ENCODE data around the gene TBC1D9B. TPM values are rescaled to one million over a fixed set of nuclear protein-coding genes. Genes with fewer than 3 reads are reported as not detected.

The TBC1D9B gene
- polyA plus RNA-seq, 1 experiment, result 41.1 TPM

DNA sequence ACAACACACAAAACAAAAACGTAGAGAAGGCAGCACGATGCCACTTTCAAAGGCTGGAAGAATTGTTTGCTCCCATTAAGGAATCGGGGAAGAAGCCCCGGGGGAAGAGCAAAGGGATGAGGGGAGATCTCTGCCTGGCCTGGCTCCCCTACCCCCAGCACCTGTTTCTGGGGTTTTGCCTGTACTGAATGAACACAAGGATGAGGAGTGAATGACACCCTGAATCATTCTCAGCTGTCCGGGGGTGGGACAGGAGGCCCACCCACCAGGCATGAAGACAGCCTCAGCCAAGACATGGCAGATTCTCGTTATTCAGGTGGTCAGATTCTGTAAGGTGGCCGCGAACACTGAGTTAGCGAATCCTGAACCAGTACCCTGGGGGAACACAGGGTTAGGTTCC lies 7.5 kb downstream of the TBC1D9B start:
- ChIA-PET POLR2A (no interaction called here), CTCF (no interaction called here)
- Histone ChIP-seq H3K27ac (ENCODE audit: low read depth, low read length) (no peak overlapping the region), H3K4me3 (ENCODE audit: low read depth, low read length) (no peak overlapping the region), H3K27me3 (ENCODE audit: control insufficient read depth, insufficient read depth, low read length) (no peaks in the 10 kb centered on the region), H3K9me3 (ENCODE audit: control insufficient read depth, insufficient read depth, low read length) (no peaks in the 10 kb centered on the region; the same call in 1 of the 2 replicates)
- TF ChIP-seq, protein P1, sequence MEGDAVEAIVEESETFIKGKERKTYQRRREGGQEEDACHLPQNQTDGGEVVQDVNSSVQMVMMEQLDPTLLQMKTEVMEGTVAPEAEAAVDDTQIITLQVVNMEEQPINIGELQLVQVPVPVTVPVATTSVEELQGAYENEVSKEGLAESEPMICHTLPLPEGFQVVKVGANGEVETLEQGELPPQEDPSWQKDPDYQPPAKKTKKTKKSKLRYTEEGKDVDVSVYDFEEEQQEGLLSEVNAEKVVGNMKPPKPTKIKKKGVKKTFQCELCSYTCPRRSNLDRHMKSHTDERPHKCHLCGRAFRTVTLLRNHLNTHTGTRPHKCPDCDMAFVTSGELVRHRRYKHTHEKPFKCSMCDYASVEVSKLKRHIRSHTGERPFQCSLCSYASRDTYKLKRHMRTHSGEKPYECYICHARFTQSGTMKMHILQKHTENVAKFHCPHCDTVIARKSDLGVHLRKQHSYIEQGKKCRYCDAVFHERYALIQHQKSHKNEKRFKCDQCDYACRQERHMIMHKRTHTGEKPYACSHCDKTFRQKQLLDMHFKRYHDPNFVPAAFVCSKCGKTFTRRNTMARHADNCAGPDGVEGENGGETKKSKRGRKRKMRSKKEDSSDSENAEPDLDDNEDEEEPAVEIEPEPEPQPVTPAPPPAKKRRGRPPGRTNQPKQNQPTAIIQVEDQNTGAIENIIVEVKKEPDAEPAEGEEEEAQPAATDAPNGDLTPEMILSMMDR (IDR thresholded peaks at IDR 0.05; ENCODE audit: low read depth, low read length), result no peak
- no peak for DNase-seq (ENCODE audit: low read depth, low spot score)

DNA sequence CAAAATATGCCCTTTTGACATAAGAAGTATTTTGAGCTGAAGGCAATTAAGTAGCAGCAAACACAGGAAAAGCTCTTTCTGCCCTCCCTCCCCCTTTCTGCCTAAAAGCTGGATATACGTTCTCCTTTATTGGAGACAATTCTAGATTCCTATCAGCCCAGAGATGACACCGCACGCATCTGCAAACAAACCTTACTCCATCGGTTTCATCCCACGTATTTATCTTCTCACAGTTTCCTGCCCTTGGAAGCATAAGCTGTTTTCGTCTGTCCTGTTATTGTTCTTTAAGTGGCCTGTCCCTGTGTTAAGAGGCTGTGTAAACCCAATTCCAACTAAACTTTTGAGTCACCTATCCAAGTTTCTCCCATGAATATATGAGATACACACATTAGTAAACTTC lies 11.8 kb downstream of the TBC1D9B start:
- no peak overlapping the region for H3K27ac ChIP-seq (ENCODE audit: low read depth, low read length)
- DNase-seq (ENCODE audit: low read depth, low spot score), result no peak
- H3K27me3 ChIP-seq (ENCODE audit: control insufficient read depth, insufficient read depth, low read length), result no peaks in the 10 kb centered on the region
- ChIA-PET CTCF (no interaction called here), POLR2A (no interaction called here)
- H3K9me3 ChIP-seq (ENCODE audit: control insufficient read depth, insufficient read depth, low read length), result no peaks in the 10 kb centered on the region
- H3K4me3 ChIP-seq (ENCODE audit: low read depth, low read length), result no peak overlapping the region
- TF ChIP-seq, protein P1 (IDR thresholded peaks at IDR 0.05; ENCODE audit: low read depth, low read length), result no peak

DNA sequence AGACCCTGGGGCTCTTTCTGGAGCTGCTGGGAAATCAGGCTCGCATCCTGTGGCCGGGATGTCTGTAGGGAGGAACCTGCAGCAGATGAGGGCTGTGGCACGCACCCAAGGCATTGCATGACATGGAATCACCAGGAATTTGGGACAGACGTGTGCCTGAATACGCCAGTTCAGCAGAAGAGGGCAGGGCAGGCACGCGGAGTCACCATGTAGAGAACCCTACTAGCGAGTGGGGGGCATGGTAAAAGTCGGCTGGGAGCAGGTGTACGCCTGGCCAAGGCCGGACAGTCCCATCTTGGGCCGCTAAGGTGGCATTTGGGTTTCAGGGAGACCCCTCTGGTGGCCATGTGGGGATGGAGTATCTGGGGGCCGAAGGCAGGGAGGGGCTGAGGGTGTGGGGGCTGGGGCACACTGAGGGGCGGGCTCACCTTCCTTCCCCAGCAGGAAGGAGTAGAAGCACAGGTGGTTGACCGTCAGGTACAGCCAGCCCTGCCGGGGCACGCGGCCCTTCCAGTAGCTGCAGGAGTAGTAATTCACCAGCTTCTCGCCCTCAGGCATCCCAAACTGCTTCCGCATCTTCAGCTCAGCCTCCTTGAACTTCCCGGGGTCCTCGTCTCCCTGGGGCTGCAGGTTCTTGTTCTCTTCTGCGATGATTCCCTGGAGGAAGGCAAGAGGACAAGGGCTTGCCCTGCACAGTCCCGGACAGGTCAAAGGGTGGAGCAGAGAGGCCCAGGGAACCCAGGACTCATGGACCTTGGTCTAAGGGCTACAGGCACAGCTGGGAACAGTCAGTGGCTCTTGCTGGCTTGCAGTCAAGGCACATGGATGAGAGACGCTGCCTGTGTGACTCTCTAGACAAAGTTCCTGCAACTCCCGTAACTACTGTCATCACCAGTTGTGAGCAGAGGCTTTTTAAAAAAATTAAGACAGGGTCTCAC lies 13.5 kb downstream of the TBC1D9B start:
- Histone ChIP-seq H3K27ac (ENCODE audit: low read depth, low read length) (no peak overlapping the region), H3K4me3 (ENCODE audit: low read depth, low read length) (no peak overlapping the region), H3K9me3 (ENCODE audit: control insufficient read depth, insufficient read depth, low read length) (no peaks in the 10 kb centered on the region), H3K27me3 (ENCODE audit: control insufficient read depth, insufficient read depth, low read length) (no peaks in the 10 kb centered on the region)
- no peak for DNase-seq (ENCODE audit: low read depth, low spot score)
- TF ChIP-seq, protein P1 (IDR thresholded peaks at IDR 0.05; ENCODE audit: low read depth, low read length), result no peak
- POLR2A ChIA-PET, result no interaction called here
- CTCF ChIA-PET, result no interaction called here

DNA sequence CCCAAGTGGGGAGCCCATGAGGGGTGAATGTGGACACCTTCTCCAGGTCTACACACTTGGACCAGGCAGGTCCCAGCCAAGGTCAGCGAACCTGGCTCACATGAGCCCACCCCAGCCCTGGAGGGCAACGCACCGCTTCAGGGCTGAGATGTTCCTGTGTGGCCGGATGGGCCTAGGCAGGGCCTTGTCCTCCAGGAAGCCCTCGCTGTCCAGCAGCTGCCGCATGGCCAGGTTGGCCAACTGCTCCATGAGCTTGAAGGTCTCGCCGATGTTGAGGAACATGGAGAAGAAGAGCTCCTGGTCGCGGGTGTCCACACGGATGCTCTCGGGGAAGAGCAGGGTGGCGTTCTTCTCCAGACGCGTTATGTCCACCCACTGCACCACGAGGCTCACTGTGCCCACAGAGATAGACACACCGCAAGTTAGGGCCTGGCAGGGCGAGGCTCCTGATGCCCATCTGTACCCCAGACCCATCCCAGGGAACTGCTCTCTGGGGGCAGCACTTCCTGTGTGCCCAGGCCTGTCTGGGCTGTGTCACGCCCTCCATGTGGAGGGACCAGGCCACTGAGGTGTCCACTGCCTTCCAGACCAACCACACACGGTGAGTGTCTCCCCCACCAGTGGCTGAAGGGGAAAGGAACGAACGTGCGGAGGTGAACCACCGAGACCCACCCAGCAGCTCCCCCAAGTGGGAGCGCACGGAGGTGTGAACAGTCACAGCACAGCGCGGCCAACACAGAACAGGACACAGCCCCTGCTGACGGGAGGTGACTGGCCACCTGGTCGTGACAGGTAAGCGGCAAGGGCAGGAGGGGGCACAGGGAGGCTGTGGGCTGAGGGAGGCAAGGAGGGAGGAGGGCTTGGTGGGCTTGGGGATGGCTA lies 14.4 kb downstream of the TBC1D9B start:
- POLR2A ChIA-PET, result no interaction called here
- CTCF ChIA-PET, result no interaction called here
- TF ChIP-seq, protein P1 (IDR thresholded peaks at IDR 0.05; ENCODE audit: low read depth, low read length), result no peak
- Histone ChIP-seq H3K27me3 (ENCODE audit: control insufficient read depth, insufficient read depth, low read length) (no peaks in the 10 kb centered on the region), H3K27ac (ENCODE audit: low read depth, low read length) (no peak overlapping the region), H3K4me3 (ENCODE audit: low read depth, low read length) (no peak overlapping the region), H3K9me3 (ENCODE audit: control insufficient read depth, insufficient read depth, low read length) (no peaks in the 10 kb centered on the region)
- DNase-seq (ENCODE audit: low read depth, low spot score), result no peak

DNA sequence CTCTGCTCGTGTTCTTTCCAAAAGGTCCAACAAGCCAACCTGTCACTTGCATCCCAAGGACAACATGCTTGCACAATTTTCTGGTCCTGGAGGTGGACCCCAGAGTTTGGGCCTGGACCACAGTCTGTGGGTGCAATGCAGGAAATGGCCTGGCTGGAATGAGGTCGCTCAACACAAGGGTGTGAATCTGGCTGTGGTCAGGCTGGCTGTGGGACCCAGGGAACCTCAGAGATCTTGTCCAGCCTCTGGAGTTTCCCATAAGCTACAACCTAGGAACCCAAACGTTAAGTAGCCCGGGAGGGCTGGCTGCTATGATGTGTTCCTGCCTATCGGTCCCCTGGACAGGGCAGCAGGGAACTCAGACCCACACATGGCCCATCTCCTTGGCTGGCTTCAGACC lies 15.4 kb downstream of the TBC1D9B start:
- Histone ChIP-seq H3K4me3 (ENCODE audit: low read depth, low read length) (no peak overlapping the region), H3K27ac (ENCODE audit: low read depth, low read length) (no peak overlapping the region), H3K27me3 (ENCODE audit: control insufficient read depth, insufficient read depth, low read length) (no peaks in the 10 kb centered on the region), H3K9me3 (ENCODE audit: control insufficient read depth, insufficient read depth, low read length) (no peaks in the 10 kb centered on the region; the same call in 1 of the 2 replicates)
- CTCF ChIA-PET, result no interaction called here
- DNase-seq (ENCODE audit: low read depth, low spot score), result no peak
- TF ChIP-seq, protein P1 (IDR thresholded peaks at IDR 0.05; ENCODE audit: low read depth, low read length), result no peak
- POLR2A ChIA-PET, result no interaction called here

Data from AG04450 (cell line).